HepG2 (cell line): ENCODE results near the gene OR5B2. TPM values are rescaled to one million over a fixed set of nuclear protein-coding genes. Genes with fewer than 3 reads are reported as not detected.

Experiments used
- ATAC-seq: fragments of 200-7000 bp; cut with Tn5 transposase; 3 replicates; pipeline ENCODE4 v1.9.1; 2020; ENCODE audit warnings: mild to moderate bottlenecking, moderate library complexity
- BruUV-seq: library from RNA; stranded (reverse); fragments of 400-500 nt; replicated peaks from 2 replicates; lab custom pipeline; 2021; lab: Mats Ljungman, UMichigan
- CTCF ChIA-PET: fragments of 300-600 bp; formaldehyde crosslinking; extraction: SDS; loops from one replicate; lab custom pipeline; 2021; ENCODE audit warnings: low total read pairs, inconsistent platforms, low intra/inter-chr PET ratio; lab: Yijun Ruan, JAX
- POLR2A ChIA-PET: fragments of 350-600 bp; sonication (Branson Sonifier 250); formaldehyde crosslinking; loops from one replicate; lab custom pipeline; 2020; ENCODE audit warnings: antibody characterized with exemption, inconsistent platforms; lab: Yijun Ruan, JAX
- DNase-seq: peaks from one replicate; pipeline ENCODE4 v3.0.0-alpha.2; 2015; ENCODE audit warnings: low spot score
- FAIRE-seq: peaks from 3 replicates; lab custom pipeline; 2011; peaks lifted over from hg19 to GRCh38; lab: Jason Lieb, UNC
- H2AFZ ChIP-seq: one replicate; pipeline ENCODE4 v1.6.1; 2011; ENCODE audit warnings: low read length, inconsistent platforms
- H3K27ac ChIP-seq: fragments of 300-600 bp; 3 replicates; pipeline ENCODE4 v1.8.0; 2011; ENCODE audit warnings: mixed run types, mild to moderate bottlenecking, mixed read lengths, low read length, inconsistent platforms; ENCODE audit not compliant: insufficient read depth; ENCODE audit errors: extremely low read length
- H3K27me3 ChIP-seq, 2 experiments: fragments of 200-600 bp in 1 of 2; 2 replicates in 1 of 2; 3 replicates in 1 of 2; pipeline versions ENCODE4 v1.6.0 to v1.8.0; 2011; ENCODE audit warnings: low read length in 2 of 2, mild to moderate bottlenecking in 2 of 2, moderate library complexity in 2 of 2, inconsistent platforms in 1 of 2; ENCODE audit not compliant: insufficient read depth in 2 of 2, control insufficient read depth in 1 of 2
- H3K36me3 ChIP-seq, 2 experiments: fragments of 200-600 bp in 1 of 2; replicated peaks in 1 of 2; 2 replicates in 1 of 2; 3 replicates in 1 of 2; pipeline versions ENCODE4 v1.5.1 to v1.8.0; 2011; ENCODE audit warnings: low read length in 2 of 2, inconsistent platforms in 1 of 2; ENCODE audit not compliant: insufficient read depth in 2 of 2, control insufficient read depth in 1 of 2
- H3K4me1 ChIP-seq: 2 replicates; pipeline ENCODE4 v1.5.1; 2012; ENCODE audit warnings: low read length, inconsistent platforms; ENCODE audit not compliant: insufficient read depth
- H3K4me2 ChIP-seq: 2 replicates; pipeline ENCODE4 v1.6.0; 2011; ENCODE audit warnings: low read depth, low read length, inconsistent platforms
- H3K4me3 ChIP-seq, 3 experiments: fragments of 200-600 bp in 1 of 3; sonication (generic), shearing (Covaris generic) in 1 of 3; replicated peaks in 1 of 3; 2 replicates each; pipeline ENCODE4 v1.5.1; 2011 to 2016; ENCODE audit warnings: low read length in 3 of 3, inconsistent platforms in 2 of 3, low read depth in 2 of 3, mild to moderate bottlenecking in 2 of 3, control low read depth in 1 of 3, mixed read lengths in 1 of 3; ENCODE audit not compliant: insufficient read depth in 1 of 3
- H3K79me2 ChIP-seq: one replicate; pipeline ENCODE4 v1.6.1; 2011; ENCODE audit warnings: low read length, inconsistent platforms; ENCODE audit not compliant: insufficient read depth
- H3K9ac ChIP-seq: 2 replicates; pipeline ENCODE4 v1.6.0; 2011; ENCODE audit warnings: mild to moderate bottlenecking, low read depth, low read length, inconsistent platforms; ENCODE audit not compliant: insufficient read depth
- H3K9me3 ChIP-seq: 2 replicates; pipeline ENCODE4 v1.5.1; 2012; ENCODE audit warnings: mild to moderate bottlenecking, low read length
- H4K20me1 ChIP-seq: 2 replicates; pipeline ENCODE4 v1.6.0; 2011; ENCODE audit warnings: inconsistent platforms, mild to moderate bottlenecking, low read length, moderate library complexity; ENCODE audit not compliant: insufficient read depth
- CBX5 ChIP-seq: sonication (generic); formaldehyde crosslinking; IDR thresholded peaks from 2 replicates; pipeline ENCODE4 v1.4.0; 2020; ENCODE audit warnings: missing genetic modification reagents, borderline replicate concordance
- ESRRA ChIP-seq: sonication (generic); formaldehyde crosslinking; IDR thresholded peaks from 2 replicates; pipeline ENCODE4 v1.5.1; 2020; ENCODE audit warnings: mild to moderate bottlenecking, low read depth, missing genetic modification reagents
- HOXA9 ChIP-seq: sonication (generic); formaldehyde crosslinking; IDR thresholded peaks from 2 replicates; pipeline ENCODE4 v1.8.1; 2022; ENCODE audit warnings: missing genetic modification reagents, mild to moderate bottlenecking, moderate library complexity, borderline replicate concordance
- ISX ChIP-seq: sonication (generic); formaldehyde crosslinking; conservative IDR thresholded peaks from 2 replicates; pipeline ENCODE4 v1.5.0; 2020; ENCODE audit warnings: missing genetic modification reagents
- ONECUT2 ChIP-seq: sonication (generic); formaldehyde crosslinking; IDR thresholded peaks from 2 replicates; pipeline ENCODE4 v1.4.0; 2020; ENCODE audit warnings: missing genetic modification reagents
- SNRNP70 ChIP-seq: fragments of 200-400 bp; formaldehyde crosslinking; IDR thresholded peaks from 2 replicates; pipeline ENCODE4 v1.6.1; 2017; ENCODE audit warnings: mild to moderate bottlenecking, low read depth, low read length, moderate library complexity
- ZNF251 ChIP-seq: sonication (generic); formaldehyde crosslinking; IDR thresholded peaks from 2 replicates; pipeline ENCODE4 v1.9.0; 2021; ENCODE audit warnings: mild to moderate bottlenecking, missing genetic modification reagents
- ZNF331 ChIP-seq: sonication (generic); formaldehyde crosslinking; IDR thresholded peaks from 2 replicates; pipeline ENCODE4 v1.4.0; 2020; ENCODE audit warnings: missing genetic modification reagents
- ZNF816 ChIP-seq: sonication (generic); formaldehyde crosslinking; IDR thresholded peaks from 2 replicates; pipeline ENCODE4 v1.8.0; 2022; ENCODE audit warnings: missing genetic modification reagents, mild to moderate bottlenecking, borderline replicate concordance
- ZSCAN20 ChIP-seq: sonication (generic); formaldehyde crosslinking; IDR thresholded peaks from 2 replicates; pipeline ENCODE4 v1.4.0; 2020; ENCODE audit warnings: missing genetic modification reagents, mild to moderate bottlenecking, borderline replicate concordance
- WGBS: methylation state at CpG from one replicate; pipeline ENCODE4 v1.1.6; 2017; ENCODE audit warnings: low lambda C conversion rate; 5-methylcytosine and 5-hydroxymethylcytosine counted together
- in situ Hi-C: cut with HindIII; loops from 2 replicates; pipeline ENCODE4 v1.10.0; 2017; ENCODE audit warnings: low pct_unique_long_range_greater_than_20kb; ENCODE audit not compliant: extremely low pct_ligation_motif_present
- intact Hi-C: fragments of 100-400 bp; cut with micrococcal nuclease; formaldehyde crosslinking; loops from one replicate; pipeline ENCODE4 v1.10.0; 2022; ENCODE audit not compliant: unreplicated experiment
- polyA plus RNA-seq, 8 experiments: library from polyadenylated mRNA; depleted of rRNA in 3 of 8; stranded (reverse) in 7 of 8; unstranded in 1 of 8; fragments of >200 nt; fragmentation: Illumina TruSeq in 4 of 8; extraction: Trizol in 4 of 8; gene quantifications; 2 replicates each; pipeline versions ENCODE4 v1.2.1 to v1.2.3, GENCODE V29; 2011 to 2016; ENCODE audit warnings: low read depth in 4 of 8, missing spikeins in 1 of 8, mixed read lengths in 1 of 8; ENCODE audit not compliant: insufficient read depth in 1 of 8
- total RNA-seq, 5 experiments: library from RNA; depleted of rRNA; stranded (reverse); fragments of >200 nt; fragmentation: Illumina TruSeq; extraction: Trizol; gene quantifications; 2 replicates each; pipeline ENCODE4 v1.2.3, GENCODE V29; 2016; ENCODE audit warnings: low read depth in 1 of 5
- TF ChIP-seq, protein P1 (sequence below): IDR thresholded peaks from 2 replicates; pipeline ENCODE4 v1.6.1; 2012; ENCODE audit warnings: low read length, improper control_type of control experiment
- TF ChIP-seq, protein P2 (sequence below): sonication (generic); formaldehyde crosslinking; IDR thresholded peaks from 2 replicates; pipeline ENCODE4 v1.5.0; 2020; ENCODE audit warnings: mild to moderate bottlenecking, missing genetic modification reagents
- TF ChIP-seq, protein P3 (sequence below): IDR thresholded peaks from 2 replicates; pipeline ENCODE4 v1.6.1; 2016; ENCODE audit warnings: missing compliant biosample characterization, missing genetic modification reagents, borderline replicate concordance
- TF ChIP-seq, protein P4 (sequence below): sonication (generic); formaldehyde crosslinking; IDR thresholded peaks from 2 replicates; pipeline ENCODE4 v1.5.0; 2020; ENCODE audit warnings: mild to moderate bottlenecking, missing genetic modification reagents, borderline replicate concordance

Gene OR5B2
- total and polyA plus RNA-seq, 2 of the 13 experiments (the other 11 are each of a cell fraction or from before 2014, with no cell fraction given) = not detected

DNA sequence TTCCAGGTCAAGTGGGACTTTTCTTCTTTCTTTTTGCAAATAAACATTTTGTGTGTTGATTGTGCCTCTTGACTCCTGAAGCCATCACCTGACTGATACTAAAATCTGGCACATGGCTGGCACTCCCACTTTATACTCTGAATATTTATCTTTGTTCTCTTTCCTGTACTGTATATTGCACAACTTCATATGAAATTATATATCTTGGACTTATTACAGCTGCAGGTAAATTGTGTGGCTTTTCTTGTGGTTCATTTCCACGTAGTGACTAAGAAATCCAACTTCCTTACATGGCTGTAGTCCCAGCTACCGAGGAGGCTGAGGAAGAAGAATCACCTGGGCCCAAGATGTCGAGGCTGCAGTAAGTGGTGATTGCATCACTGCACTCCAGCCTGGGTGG, 37.8 kb upstream of the OR5B2 start (continued):
- TF ChIP-seq, protein P1, sequence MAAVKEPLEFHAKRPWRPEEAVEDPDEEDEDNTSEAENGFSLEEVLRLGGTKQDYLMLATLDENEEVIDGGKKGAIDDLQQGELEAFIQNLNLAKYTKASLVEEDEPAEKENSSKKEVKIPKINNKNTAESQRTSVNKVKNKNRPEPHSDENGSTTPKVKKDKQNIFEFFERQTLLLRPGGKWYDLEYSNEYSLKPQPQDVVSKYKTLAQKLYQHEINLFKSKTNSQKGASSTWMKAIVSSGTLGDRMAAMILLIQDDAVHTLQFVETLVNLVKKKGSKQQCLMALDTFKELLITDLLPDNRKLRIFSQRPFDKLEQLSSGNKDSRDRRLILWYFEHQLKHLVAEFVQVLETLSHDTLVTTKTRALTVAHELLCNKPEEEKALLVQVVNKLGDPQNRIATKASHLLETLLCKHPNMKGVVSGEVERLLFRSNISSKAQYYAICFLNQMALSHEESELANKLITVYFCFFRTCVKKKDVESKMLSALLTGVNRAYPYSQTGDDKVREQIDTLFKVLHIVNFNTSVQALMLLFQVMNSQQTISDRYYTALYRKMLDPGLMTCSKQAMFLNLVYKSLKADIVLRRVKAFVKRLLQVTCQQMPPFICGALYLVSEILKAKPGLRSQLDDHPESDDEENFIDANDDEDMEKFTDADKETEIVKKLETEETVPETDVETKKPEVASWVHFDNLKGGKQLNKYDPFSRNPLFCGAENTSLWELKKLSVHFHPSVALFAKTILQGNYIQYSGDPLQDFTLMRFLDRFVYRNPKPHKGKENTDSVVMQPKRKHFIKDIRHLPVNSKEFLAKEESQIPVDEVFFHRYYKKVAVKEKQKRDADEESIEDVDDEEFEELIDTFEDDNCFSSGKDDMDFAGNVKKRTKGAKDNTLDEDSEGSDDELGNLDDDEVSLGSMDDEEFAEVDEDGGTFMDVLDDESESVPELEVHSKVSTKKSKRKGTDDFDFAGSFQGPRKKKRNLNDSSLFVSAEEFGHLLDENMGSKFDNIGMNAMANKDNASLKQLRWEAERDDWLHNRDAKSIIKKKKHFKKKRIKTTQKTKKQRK = no peak
- no peak for TF ChIP-seq ZSCAN20 (CRISPR knock-in tag)
- no peak for TF ChIP-seq SNRNP70
- no peak for TF ChIP-seq ESRRA (CRISPR knock-in tag)
- no peak for TF ChIP-seq ZNF251
- TF ChIP-seq CBX5 = no peak
- TF ChIP-seq ZNF816 = no peak

DNA sequence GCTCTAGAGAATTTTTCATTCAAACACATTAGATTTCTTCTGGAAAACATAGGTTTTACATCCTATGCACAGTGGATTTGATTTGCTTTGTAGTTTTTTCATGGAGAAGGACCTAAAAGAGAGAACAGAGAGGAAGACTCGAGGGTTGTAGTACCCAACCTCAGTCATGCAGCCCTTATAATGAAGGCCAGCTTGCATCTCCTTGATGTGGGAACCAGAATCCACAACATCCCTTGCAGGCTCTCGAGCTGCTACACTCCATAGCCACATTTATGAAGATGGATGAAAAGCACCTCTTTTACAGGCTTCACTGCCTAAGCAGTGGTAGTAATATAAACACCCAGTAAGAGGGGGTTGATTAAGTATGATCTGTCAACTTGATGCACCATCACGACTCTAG, 23.7 kb upstream of the OR5B2 start:
- Histone ChIP-seq H4K20me1 (no peaks in the 10 kb centered on the region), H3K9me3 (no peaks in the 10 kb centered on the region), H3K27ac (no peak overlapping the region), H3K79me2 (no peaks in the 10 kb centered on the region), H3K4me3 (no peak overlapping the region), H3K4me2 (no peak overlapping the region), H3K27me3 (no peaks in the 10 kb centered on the region), H3K9ac (no peak overlapping the region), H3K4me1 (no peaks in the 10 kb centered on the region), H3K36me3 (no peaks in the 10 kb centered on the region), H2AFZ (no peak overlapping the region)
- FAIRE-seq (no peak), DNase-seq (no peak), ATAC-seq (no peak)
- POLR2A ChIA-PET = no interaction called here
- CTCF ChIA-PET = no interaction called here
- BruUV-seq = no TSS peak
- WGBS = 0% methylated on average over 3 of the region's 3 CpGs
- in situ Hi-C loops = no loop called here
- intact Hi-C loops = no loop called here
- TF ChIP-seq ISX (CRISPR knock-in tag) = no peak
- TF ChIP-seq, protein P2, sequence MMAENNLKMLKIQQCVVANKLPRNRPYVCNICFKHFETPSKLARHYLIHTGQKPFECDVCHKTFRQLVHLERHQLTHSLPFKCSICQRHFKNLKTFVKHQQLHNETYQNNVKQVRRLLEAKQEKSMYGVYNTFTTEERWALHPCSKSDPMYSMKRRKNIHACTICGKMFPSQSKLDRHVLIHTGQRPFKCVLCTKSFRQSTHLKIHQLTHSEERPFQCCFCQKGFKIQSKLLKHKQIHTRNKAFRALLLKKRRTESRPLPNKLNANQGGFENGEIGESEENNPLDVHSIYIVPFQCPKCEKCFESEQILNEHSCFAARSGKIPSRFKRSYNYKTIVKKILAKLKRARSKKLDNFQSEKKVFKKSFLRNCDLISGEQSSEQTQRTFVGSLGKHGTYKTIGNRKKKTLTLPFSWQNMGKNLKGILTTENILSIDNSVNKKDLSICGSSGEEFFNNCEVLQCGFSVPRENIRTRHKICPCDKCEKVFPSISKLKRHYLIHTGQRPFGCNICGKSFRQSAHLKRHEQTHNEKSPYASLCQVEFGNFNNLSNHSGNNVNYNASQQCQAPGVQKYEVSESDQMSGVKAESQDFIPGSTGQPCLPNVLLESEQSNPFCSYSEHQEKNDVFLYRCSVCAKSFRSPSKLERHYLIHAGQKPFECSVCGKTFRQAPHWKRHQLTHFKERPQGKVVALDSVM (CRISPR knock-in tag) = no peak
- TF ChIP-seq, protein P3, sequence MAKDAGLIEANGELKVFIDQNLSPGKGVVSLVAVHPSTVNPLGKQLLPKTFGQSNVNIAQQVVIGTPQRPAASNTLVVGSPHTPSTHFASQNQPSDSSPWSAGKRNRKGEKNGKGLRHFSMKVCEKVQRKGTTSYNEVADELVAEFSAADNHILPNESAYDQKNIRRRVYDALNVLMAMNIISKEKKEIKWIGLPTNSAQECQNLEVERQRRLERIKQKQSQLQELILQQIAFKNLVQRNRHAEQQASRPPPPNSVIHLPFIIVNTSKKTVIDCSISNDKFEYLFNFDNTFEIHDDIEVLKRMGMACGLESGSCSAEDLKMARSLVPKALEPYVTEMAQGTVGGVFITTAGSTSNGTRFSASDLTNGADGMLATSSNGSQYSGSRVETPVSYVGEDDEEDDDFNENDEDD (CRISPR knock-in tag) = no peak
- no peak for TF ChIP-seq HOXA9 (CRISPR knock-in tag)
- TF ChIP-seq, protein P4, sequence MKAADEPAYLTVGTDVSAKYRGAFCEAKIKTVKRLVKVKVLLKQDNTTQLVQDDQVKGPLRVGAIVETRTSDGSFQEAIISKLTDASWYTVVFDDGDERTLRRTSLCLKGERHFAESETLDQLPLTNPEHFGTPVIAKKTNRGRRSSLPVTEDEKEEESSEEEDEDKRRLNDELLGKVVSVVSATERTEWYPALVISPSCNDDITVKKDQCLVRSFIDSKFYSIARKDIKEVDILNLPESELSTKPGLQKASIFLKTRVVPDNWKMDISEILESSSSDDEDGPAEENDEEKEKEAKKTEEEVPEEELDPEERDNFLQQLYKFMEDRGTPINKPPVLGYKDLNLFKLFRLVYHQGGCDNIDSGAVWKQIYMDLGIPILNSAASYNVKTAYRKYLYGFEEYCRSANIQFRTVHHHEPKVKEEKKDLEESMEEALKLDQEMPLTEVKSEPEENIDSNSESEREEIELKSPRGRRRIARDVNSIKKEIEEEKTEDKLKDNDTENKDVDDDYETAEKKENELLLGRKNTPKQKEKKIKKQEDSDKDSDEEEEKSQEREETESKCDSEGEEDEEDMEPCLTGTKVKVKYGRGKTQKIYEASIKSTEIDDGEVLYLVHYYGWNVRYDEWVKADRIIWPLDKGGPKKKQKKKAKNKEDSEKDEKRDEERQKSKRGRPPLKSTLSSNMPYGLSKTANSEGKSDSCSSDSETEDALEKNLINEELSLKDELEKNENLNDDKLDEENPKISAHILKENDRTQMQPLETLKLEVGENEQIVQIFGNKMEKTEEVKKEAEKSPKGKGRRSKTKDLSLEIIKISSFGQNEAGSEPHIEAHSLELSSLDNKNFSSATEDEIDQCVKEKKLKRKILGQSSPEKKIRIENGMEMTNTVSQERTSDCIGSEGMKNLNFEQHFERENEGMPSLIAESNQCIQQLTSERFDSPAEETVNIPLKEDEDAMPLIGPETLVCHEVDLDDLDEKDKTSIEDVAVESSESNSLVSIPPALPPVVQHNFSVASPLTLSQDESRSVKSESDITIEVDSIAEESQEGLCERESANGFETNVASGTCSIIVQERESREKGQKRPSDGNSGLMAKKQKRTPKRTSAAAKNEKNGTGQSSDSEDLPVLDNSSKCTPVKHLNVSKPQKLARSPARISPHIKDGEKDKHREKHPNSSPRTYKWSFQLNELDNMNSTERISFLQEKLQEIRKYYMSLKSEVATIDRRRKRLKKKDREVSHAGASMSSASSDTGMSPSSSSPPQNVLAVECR (CRISPR knock-in tag) = no peak
- no peak for TF ChIP-seq ZNF331 (CRISPR knock-in tag)
- TF ChIP-seq ONECUT2 (CRISPR knock-in tag) = no peak
